GM12891 (cell line): Measurements from ENCODE around the gene PDE3A.

Experiments
- PAX5 ChIP-seq: IDR thresholded peaks from 2 replicates; pipeline ENCODE4 v1.6.1; 2011; ENCODE audit warnings: low read length, moderate library complexity, mild to moderate bottlenecking; ENCODE audit not compliant: insufficient read depth, severe bottlenecking
- POLR2A ChIP-seq: IDR thresholded peaks from 2 replicates; pipeline ENCODE4 v1.6.1; 2011; ENCODE audit warnings: low read depth, low read length, control low read depth
- POLR2AphosphoS5 ChIP-seq: IDR thresholded peaks from 2 replicates; pipeline ENCODE4 v1.6.1; 2011; ENCODE audit warnings: low read depth, low read length, control low read depth
- SPI1 ChIP-seq: IDR thresholded peaks from 2 replicates; pipeline ENCODE4 v1.6.1; 2011; ENCODE audit warnings: low read depth, low read length, control low read depth
- TAF1 ChIP-seq: IDR thresholded peaks from 2 replicates; pipeline ENCODE4 v1.6.1; 2011; ENCODE audit warnings: low read depth, low read length, control low read depth

DNA sequence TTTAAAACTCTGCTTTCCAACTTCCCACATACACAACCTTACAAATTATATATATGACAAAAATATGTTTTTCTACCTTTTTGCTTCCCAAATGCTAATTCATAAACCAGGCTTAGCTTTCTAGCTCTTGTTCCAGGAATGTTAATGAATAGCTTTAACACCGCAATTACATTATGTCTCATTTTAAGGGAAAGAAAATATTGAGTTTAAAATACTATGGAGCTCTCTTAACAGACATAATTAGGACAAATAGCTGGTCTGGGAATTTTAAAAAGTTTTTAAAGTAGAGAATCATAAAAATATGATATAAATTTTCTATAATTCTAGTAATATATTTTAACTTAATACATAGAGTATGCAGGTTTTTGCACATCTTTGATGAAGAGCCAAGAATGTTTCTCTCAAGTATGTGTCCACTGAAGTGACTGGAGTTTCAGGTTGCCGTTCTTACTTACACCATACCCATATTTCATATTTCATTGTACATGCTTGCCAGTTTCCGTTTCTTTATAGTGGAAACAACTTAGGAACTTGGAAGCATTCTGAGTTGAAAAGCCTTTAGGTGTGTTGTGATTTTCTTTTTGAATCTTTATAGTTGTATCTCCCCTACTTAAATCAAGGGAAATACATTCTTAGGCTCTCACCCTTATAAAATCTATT is 236.2 kb downstream of the PDE3A start:
- TF ChIP-seq TAF1 (no peak), POLR2AphosphoS5 (no peak), PAX5 (no peak), POLR2A (no peak), SPI1 (no peak)
